GM21529 (cell line): ENCODE measurements around the gene ABHD16A.

Experiments used
- ATAC-seq: cut with Tn5 transposase; IDR thresholded peaks from one replicate; pipeline ENCODE4 v1.9.1; 2021; ENCODE audit not compliant: unreplicated experiment

The ABHD16A gene

DNA sequence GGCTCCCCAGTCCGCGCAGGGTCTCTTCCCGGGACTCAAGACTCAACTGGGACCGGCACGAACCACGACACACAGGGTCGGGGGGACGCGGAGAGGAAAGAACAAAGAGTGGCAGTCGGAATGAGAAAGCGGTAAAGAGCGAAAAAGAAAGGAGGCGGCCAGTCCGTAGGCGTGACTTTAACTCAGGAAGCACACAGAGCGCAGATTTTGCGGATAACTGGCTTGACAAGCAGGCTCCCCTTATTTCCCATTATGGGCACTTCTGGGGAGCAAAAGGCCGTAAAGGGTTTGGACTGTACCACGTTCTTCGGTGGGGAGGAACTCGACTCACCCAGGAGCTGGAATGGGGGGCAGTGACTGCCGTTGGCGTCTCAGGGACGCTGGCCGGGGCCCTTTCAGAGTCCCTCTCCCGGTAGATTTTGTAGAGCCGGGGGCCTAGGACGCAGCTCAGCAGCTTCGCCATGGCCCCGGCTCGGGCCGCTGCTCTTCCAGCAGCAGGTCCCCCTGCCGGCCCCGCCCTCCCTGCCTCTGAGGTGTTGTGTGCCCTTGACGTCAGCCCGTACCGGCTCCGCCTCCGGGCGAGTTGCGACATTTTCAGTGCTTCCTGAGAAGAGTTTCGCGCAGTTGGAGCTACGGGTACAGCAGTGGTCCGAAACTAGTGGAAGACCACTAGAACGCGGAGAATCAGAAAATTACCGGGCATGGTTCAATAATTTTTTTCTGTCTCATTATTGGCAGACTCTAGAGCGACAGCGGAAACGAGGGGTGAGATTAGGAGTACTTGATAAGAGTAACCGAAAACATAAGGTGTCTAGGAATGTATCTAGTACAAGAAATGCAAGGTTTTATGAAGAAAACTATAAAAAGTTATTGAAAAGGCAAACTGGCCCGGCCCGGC lies at the start of gene ABHD16A:
Gene ABHD16A (minus strand): TSS at position 506 of the 898 bp plus-strand sequence. CDS start 43 bp downstream, at position 463.
- ATAC-seq: peak; percentile 91

DNA sequence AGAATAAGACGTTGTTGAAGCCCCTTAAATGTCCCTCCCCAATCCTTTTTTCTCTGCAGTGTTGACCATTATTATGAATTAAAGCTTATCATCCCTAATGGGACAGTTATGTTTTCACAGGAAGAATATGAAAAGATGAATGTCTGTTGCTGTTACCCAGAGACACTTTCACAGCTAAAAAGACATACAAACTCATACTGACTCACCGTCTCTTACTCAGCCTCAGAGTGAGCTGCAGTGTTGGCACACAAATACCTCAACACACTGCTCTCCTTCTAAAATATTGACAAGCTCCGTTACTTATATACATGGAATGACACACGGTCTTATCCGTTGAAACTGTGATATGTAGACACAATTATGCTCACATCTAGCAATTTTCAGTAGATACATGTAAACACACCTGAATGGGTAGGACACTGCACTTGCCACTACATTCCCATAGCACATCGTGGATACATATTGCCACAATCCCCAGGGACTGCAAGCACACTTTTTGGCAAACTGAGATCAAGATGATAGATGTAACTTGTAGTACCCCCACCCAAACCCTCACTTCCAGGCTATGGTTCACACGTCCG lies 49.7 kb upstream of the ABHD16A start:
- ATAC-seq: no peak

DNA sequence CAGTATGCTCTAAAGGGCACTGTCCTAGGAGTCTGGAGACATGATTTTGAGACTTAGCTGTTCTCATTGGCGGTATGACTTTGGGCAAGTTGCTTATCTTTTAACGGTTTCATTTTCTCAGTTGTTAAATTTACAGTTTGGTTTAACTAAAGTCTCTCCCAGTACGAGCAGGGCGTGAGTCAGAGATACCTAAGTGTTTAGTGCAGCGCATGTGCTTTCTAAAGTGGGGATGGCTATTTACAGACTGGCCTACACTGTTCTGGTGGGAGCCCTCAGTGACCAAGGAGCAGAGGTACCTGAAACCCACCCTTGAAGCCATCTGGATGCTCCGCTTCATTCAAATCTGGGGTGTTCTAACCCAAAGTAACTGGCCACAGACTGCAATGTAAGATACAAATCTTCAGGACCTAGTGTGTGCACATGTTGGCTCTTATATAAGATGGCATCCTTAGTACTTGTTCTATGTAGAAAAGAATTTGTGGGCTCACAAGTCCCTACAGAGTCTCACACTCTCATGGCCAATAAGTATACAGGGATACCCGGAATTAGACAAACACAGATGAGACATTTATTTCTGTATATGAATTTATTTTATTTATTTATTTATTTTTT lies 47.4 kb upstream of the ABHD16A start:
- no peak for ATAC-seq

DNA sequence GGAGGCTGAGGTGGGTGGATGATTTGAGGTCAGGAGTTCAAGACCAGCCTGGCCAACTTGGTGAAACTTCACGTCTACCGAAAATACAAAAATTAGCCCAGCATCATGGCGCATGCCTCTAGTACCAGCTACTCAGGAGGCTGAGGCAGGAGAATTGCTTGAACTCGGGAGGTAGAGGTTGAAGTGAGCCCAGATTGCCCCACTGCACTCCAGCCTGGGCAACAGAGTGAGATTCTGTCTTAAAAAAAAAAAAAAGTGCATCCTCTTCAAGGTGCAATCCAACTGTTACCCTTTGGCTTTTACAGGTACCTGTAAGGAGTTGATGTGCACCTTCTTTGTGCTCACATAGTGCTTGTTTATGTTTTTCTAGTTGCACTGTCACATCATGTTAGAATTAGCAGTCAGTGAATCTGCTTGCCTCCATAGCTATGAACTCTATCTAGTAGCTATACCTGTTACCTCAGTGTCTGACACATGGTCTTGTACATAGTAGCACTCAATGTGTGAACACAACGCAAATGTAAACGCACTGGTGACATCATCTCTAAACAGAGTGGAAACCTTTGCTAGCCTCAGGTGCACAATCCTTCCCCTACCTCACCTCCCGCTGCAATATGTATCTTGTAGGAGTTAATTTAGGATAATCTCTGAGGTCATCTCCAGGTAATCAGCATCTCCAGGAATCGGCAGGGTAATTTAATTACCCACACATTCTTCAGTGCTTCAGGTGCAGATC lies 46.3 kb upstream of the ABHD16A start:
- ATAC-seq: no peak

DNA sequence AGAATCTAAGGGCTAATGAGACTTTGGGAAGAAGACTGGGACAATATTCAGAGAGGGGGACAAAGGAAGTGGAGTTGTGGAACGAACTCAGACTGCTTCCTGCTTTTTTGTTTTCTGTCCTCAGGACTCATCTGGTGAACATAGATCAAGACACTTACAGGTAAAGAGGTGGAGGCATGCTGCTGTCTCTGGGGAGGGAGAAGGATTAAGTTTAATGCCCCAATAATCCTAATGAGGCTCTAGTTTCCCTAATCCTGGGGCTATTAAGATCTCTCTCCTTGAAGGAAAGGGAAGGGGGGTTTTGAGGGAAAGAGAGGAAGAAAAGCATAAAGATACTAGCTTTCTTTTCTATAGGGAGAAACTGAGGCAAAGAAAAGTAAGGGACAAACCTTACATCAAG lies 41.3 kb upstream of the ABHD16A start:
- no peak for ATAC-seq

DNA sequence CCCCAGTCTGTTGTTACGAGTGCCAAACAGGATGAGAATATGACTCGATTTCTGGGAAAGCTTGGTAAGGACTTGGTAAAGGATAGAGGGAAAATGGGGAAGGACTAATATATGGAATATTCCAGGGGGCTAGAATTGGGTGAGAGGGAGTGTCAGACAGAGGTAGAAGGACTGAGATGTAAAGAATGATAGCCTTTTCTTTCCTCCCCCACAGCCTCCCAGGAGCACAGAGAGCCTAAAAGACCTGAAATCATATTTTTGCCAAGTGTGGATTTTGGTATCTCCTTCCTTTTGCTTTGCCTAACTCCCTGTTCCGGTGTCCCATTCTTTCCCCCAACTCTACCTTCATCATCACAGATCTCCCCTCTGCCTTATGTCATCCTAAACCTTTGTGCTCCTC lies 39.8 kb upstream of the ABHD16A start:
- ATAC-seq: no peak

DNA sequence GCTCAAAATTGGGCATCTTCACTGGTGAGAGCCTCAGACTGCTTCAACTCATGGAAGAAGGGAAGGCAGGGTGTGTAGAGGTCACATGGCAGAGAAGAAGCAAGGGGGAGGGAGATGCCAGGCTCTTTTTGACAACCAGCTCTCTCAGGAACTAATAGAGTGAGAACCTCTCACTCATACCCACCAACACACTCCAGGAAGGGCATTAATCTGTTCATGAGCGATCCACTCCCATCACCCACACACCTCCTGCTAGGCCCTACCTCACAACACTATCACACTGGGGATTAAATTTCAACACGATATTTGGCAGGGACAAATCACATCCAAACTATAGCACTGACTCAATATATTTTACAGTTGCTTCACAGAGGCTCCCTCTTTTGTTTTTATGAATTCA lies 38.7 kb upstream of the ABHD16A start:
- ATAC-seq: no peak

DNA sequence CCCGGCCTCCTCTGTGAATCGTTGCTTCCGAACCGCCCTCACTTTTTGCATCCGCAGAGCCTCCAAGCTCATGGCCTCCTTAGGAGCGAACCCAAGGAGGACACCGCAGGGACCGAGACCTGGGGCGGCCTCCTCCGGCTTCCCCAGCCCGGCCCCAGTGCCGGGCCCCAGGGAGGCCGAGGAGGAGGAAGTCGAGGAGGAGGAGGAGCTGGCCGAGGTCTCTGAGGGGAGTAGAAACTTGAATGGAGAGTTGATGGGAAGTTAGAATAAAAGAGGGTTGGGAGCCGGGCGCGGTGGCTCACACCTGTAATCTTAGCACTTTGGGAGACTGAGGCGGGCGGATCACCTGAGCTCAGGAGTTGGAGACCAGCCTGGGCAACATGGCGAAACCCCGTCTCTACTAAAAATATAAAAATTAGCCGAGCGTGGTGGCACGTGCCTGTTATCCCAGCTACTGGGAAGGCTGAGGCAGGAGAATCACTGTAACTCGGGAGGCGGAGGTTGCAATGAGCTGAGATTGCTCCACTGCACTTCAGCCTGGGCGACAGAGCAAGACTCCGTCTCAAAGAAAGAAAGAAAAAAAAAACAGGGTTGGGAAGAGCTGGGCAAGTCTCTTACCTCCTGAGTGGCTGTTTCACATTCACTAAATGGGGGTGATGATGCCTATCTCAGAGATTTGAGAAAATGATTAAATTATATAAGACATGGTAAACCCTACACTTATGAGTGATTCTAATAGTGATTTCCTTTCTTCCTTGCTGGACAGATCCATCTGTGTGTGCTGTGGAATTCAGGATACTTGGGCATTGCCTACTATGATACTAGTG lies 37.5 kb upstream of the ABHD16A start:
- ATAC-seq: no peak

DNA sequence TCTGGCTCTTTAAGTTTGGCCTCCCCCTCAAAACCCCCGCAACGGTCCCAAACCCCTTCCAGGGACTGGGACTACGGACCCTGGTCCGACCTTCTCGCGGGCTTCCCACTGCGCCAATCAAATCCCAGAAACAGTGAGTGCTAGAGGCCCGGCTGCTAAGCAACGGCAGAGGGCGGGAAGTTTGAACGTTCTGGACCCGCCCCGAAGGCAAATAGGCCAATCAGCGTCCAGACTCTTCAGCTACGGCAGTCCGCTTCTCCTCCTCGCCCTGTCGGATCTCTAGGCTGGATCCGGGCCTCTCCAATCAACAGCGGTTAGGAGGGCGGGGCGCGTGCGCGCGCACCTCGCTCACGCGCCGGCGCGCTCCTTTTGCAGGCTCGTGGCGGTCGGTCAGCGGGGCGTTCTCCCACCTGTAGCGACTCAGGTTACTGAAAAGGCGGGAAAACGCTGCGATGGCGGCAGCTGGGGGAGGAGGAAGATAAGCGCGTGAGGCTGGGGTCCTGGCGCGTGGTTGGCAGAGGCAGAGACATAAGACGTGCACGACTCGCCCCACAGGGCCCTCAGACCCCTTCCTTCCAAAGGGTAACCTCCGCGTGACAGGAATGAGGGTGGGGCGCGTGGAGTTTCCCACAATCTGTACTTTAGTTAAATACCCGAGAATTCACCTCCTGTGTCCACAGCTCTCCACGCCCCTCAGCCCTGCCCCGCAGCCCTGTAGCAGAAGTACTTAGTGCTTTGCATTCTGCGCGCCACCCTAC lies 36.7 kb upstream of the ABHD16A start, which contains the start of gene MSH5:
Gene MSH5 (plus strand): TSS at position 367 of the 758 bp plus-strand sequence. CDS start 462 bp downstream, outside the sequence.
- ATAC-seq: peak; percentile 74

DNA sequence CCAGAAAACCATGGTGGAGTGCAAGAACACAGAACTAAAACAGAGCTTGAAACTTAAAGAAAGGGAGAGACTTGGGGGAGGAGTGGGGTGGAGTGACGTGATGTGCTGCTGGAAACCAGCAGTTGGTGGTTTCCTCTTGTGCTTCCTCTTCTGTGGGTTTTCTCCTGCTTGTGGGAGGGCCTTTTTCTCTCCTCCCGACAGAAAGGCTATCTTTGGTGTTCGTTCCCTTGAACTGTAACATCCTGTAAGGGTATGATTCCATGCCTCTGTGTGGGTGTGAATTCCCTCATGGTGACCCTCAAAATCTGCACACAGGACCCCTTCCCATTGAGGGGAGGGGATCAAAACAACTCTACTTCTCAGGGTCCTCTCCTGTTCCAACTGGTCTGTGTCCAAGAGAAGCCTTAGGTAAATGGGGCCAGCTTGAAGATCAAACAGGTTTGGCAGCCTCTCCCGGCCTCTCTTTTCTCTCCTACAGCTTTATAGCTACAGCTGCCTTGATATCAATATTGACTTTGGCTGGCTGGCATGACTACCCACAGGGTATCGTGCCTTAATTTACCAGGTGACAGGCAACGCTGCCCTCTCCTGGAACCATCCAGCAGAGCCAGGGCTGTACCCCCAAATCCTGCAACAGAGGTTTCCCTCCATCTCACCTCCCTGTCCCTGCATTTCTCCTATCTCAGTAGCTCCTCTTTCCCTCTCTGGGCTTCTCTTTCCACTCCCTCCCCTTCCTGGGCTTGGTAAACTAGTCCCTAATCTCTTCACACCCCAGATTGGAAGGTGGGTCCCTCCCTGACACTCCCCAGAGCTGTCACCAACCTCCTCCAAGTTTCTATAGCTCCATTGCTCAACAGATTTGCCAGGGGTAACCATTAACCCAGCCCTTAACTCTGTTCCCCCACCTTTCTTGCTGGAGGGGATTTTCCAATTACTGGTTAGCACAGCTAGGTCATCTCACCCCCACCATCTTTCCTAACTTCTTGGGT lies 35.2 kb upstream of the ABHD16A start:
- ATAC-seq: peak; percentile 24

DNA sequence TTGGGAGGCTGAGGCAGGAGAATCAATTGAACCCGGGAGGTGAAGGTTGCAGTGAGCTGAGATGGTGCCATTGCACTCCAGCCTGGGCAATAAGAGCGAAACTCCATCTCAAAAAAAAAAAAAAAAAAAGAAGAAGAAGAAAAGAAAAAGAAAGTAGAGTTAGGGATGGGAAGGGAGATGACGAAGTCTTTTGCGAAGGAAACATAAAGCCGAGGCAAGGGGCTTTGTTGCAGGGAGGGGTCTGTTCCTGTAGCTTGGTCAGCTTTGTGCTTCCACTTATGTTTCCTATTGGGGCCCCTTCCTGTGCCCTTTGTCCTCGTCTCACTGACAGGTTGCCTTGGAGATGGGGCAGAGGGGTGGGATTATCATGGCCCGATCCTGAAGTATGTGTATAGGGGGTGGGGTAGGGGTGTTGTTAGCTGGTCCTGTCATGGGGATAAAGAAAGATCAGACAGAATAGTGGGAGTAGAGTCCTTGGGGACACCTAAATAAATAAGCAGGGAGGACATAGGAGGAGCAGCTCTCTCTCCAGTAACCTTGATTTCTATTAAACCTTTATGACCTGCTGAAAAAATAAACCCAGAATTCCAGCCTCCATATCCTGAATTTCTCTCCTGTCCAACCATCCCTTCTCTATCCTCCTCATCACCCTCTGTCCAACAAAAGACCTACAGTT lies 34.3 kb upstream of the ABHD16A start:
- ATAC-seq: no peak

DNA sequence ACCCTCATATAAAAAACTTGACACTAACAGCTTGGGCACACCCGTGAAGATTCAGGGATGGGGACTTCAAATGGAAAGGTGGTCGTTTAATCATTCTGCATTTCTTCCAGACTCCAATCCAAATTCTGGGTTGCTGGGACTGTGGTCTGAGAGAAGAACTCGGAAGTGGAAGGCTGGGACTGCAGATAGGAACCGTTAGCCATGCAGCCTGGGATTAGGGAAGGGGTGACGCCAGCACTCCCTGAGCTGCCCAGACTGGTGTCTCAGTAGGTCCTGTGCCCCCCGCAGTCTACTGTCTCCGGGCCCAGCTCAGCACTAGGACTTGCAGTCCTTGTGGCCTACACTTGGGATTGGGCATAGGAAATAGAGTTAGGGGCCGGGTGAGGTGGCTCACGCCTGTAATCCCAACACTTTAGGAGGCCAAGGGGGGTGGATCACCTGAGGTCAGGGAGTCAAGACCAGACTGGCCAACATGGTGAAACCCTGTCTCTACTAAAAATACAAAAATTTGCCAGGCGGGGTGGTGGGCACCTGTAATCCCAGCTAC lies 33.7 kb upstream of the ABHD16A start:
- no peak for ATAC-seq

DNA sequence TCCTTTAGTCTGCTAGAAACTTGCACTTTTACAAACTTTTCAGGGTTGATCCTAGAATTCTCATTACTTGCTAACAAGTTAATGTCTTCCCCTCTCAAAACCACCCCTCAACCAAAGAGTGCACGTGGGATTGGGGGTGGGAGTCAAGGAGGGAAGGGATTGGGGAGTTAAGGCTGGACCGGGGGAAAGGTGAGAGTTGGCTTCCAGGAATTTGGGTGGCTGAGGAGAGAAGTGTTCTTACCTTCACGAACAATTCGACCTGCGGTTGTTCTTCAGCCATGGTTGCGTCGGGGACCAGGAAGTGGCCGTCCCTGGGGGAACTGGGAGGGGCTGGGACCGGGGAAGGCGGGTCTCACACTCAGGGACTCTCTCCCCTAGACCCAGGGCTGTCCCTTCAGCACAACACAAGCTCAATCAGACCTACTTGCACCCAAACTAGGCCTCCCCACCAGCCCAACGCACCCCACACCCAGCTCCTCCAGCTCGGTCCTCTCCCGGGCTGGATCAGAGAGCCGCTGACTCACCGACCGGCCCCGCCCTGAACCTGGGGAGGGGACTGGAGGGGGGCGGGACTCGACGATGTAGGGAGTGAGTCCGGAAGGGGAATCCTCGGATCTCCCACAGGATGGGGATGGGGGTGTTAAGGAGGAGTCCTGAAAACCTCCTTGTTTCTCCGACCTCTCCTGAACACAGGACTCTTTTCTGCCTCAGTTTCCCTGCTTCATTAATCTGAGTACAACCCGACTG lies 33.1 kb upstream of the ABHD16A start, which contains the start of gene CLIC1:
Gene CLIC1 (minus strand): TSS at position 510 of the 747 bp plus-strand sequence. CDS start 230 bp downstream, at position 280.
- ATAC-seq: peak; percentile 24

DNA sequence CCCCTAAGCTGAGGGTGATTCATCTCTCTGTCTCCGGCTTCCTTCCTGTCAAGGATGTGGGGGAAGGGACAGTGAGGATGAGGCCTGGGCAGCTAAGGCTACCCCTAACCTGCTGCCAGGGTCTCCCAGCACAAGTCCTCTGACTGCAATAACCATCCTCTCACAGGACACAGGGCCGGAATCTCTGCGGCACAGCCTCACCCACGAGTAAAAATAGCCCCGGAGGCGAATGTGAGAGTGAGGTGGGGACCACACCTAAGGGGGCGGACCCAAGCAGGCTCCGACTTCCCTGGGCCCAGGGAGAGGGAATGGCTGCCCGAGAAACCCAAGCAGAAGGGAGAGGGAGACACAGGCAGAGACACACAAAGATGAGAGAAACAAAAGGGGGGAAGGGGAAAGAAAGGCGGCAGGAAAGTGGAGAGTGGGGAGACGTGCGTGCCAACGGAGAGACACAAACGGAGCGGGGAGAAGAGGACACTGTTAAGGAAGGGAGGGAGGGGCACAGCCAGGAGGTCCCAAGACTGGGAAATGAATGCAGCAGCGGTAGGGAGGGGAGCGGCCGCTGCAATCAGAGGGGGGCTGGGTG lies 31.8 kb upstream of the ABHD16A start:
- ATAC-seq: peak; percentile 29

DNA sequence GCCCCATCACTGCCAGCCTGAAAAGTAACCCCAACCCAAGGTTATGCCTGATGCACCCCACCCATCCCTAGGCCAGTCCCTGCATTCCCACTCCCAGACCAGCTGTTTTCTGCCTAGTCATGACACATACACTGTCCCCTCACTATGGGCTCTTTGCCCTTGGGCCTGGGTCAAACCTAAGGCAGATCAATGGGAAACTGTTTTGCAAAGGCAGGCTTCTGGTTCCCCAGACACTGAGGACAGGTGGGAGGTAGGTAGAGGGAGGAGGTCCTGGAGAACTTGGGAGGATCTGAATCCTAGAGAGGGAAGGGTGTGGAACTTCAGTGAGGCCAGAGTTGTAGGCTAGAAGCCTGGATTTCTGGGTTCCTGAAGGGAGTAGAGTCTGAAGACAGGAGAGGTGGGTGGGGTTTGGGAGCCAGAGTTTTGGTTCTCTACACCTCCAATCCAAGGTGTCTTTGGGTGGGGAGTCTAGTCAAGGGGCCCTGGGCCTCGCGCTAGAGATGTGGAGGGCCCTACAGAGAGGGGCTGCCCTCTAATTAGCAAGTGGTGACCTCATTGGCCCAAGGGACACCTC lies 31.2 kb upstream of the ABHD16A start:
- ATAC-seq: no peak

DNA sequence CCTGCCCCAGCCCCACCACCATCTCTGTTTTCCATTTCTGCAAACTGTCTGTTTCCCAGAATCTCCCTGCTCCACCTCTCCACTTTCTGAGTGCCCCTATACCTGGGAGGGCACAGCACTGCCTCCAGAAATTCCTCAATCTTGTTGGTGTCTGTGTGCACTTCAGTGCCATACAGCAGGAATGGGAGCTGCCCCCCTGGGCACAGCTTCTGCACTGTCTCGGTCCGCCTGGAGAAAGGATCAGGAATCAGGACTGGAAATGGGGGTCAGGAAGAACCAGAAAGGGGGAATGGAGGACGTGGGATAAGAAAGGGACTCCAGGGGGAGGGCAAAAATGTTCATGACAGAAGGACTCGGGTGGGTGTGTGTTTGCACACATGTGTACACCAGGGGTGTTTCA lies 30.6 kb upstream of the ABHD16A start:
- ATAC-seq: no peak
